H1 (cell line): Measurements from ENCODE around the gene SOX8. TPM values are rescaled to one million over a fixed set of nuclear protein-coding genes. Genes with fewer than 3 reads are reported as not detected.

ENCODE experiments used
- CTCF ChIA-PET: fragments of 300-600 bp; sonication (Branson Sonifier 250); formaldehyde crosslinking; loops from one replicate; lab custom pipeline; 2021; ENCODE audit not compliant: partially characterized antibody; lab: Charles Lee
- POLR2A ChIA-PET: fragments of 300-600 bp; sonication (Branson Sonifier 250); formaldehyde crosslinking; loops from one replicate; lab custom pipeline; 2021; ENCODE audit warnings: inconsistent platforms; ENCODE audit not compliant: partially characterized antibody; lab: Charles Lee
- DNase-seq, 2 experiments: peaks; one replicate each; pipeline versions ENCODE4 v3.0.0 to v3.0.0-alpha.2; 2010 to 2022; ENCODE audit warnings: low spot score in 2 of 2, low read depth in 1 of 2, mixed read lengths in 1 of 2
- FAIRE-seq: peaks from 2 replicates; lab custom pipeline; 2011; peaks lifted over from hg19 to GRCh38; lab: Jason Lieb, UNC
- H2AFZ ChIP-seq: 2 replicates; pipeline ENCODE4 v1.8.1; 2012; ENCODE audit warnings: low read length, inconsistent platforms
- H2AK5ac ChIP-seq: 2 replicates; pipeline ENCODE4 v1.6.1; 2013; ENCODE audit warnings: low read depth, low read length
- H2BK120ac ChIP-seq: replicated peaks from 2 replicates; pipeline ENCODE3; 2013; ENCODE audit warnings: low read depth, low read length, inconsistent platforms
- H2BK12ac ChIP-seq: 2 replicates; pipeline ENCODE4 v1.6.1; 2013; ENCODE audit warnings: low read depth, low read length
- H2BK15ac ChIP-seq: 2 replicates; pipeline ENCODE4 v1.6.1; 2013; ENCODE audit warnings: low read length
- H2BK20ac ChIP-seq: 2 replicates; pipeline ENCODE4 v1.6.1; 2013; ENCODE audit warnings: low read length
- H2BK5ac ChIP-seq: 2 replicates; pipeline ENCODE4 v1.6.1; 2013; ENCODE audit warnings: low read depth, low read length
- H3K14ac ChIP-seq: 2 replicates; pipeline ENCODE4 v1.6.1; 2013; ENCODE audit warnings: inconsistent platforms; ENCODE audit not compliant: insufficient read length
- H3K18ac ChIP-seq: 2 replicates; pipeline ENCODE4 v1.6.1; 2013; ENCODE audit warnings: low read length; ENCODE audit errors: extremely low read depth
- H3K23ac ChIP-seq: 2 replicates; pipeline ENCODE4 v1.6.1; 2013; ENCODE audit warnings: inconsistent platforms; ENCODE audit not compliant: insufficient read length
- H3K23me2 ChIP-seq: 2 replicates; pipeline ENCODE4 v1.6.1; 2013; ENCODE audit warnings: low read depth, low read length
- H3K27ac ChIP-seq: 2 replicates; pipeline ENCODE4 v1.6.1; 2011; ENCODE audit warnings: low read depth, low read length, inconsistent platforms
- H3K27me3 ChIP-seq, 4 experiments: replicated peaks in 1 of 4; 1 replicate in 1 of 4; 2 replicates in 3 of 4; pipeline versions ENCODE4 v1.6.1 to v1.8.1; 2011 to 2013; ENCODE audit warnings: low read length in 3 of 4, mild to moderate bottlenecking in 3 of 4, inconsistent platforms in 2 of 4, mixed read lengths in 2 of 4, moderate library complexity in 1 of 4; ENCODE audit not compliant: control insufficient read depth in 3 of 4, insufficient read depth in 3 of 4; ENCODE audit errors: extremely low read depth in 1 of 4
- H3K36me3 ChIP-seq, 4 experiments: 2 replicates each; pipeline versions ENCODE4 v1.6.1 to v1.8.1; 2011 to 2013; ENCODE audit warnings: mild to moderate bottlenecking in 4 of 4, low read length in 3 of 4, moderate library complexity in 2 of 4, control low read depth in 1 of 4, inconsistent platforms in 1 of 4; ENCODE audit not compliant: insufficient read depth in 4 of 4, control insufficient read depth in 2 of 4
- H3K4ac ChIP-seq: replicated peaks from 2 replicates; pipeline ENCODE3; 2013; ENCODE audit warnings: low read length, low read depth, mixed read lengths, inconsistent platforms; ENCODE audit not compliant: insufficient read length
- H3K4me1 ChIP-seq, 4 experiments: replicated peaks in 1 of 4; 1 replicate in 1 of 4; 2 replicates in 3 of 4; pipeline versions ENCODE4 v1.6.1 to v1.8.1; 2011 to 2013; ENCODE audit warnings: low read length in 3 of 4, inconsistent platforms in 2 of 4, mixed read lengths in 1 of 4; ENCODE audit not compliant: insufficient read depth in 4 of 4, control insufficient read depth in 3 of 4
- H3K4me2 ChIP-seq, 2 experiments: 2 replicates each; pipeline versions ENCODE4 v1.6.1 to v1.8.1; 2011 to 2013; ENCODE audit warnings: low read depth in 2 of 2, low read length in 2 of 2, control low read depth in 1 of 2, inconsistent platforms in 1 of 2, mild to moderate bottlenecking in 1 of 2; ENCODE audit not compliant: insufficient read depth in 1 of 2
- H3K4me3 ChIP-seq, 4 experiments: fragments of 200-600, 300-600 bp in 1 of 4; sonication (generic), shearing (Covaris generic), sonication (Bioruptor Twin) in 1 of 4; 2 replicates each; pipeline versions ENCODE4 v1.5.1 to v1.8.1; 2011 to 2016; ENCODE audit warnings: low read length in 4 of 4, low read depth in 3 of 4, control low read depth in 2 of 4, inconsistent platforms in 2 of 4, mild to moderate bottlenecking in 2 of 4, mixed read lengths in 1 of 4, moderate library complexity in 1 of 4; ENCODE audit not compliant: insufficient read depth in 2 of 4; ENCODE audit errors: extremely low read depth in 1 of 4
- H3K56ac ChIP-seq: replicated peaks from 2 replicates; pipeline ENCODE3; 2013; ENCODE audit warnings: low read depth, mild to moderate bottlenecking, mixed read lengths, low read length, inconsistent platforms; ENCODE audit not compliant: insufficient read length
- H3K79me1 ChIP-seq: 2 replicates; pipeline ENCODE4 v1.6.1; 2013; ENCODE audit warnings: low read depth, low read length, control low read depth
- H3K79me2 ChIP-seq, 2 experiments: 2 replicates each; pipeline versions ENCODE4 v1.6.1 to v1.8.1; 2012 to 2013; ENCODE audit warnings: low read length in 2 of 2, mild to moderate bottlenecking in 2 of 2, inconsistent platforms in 1 of 2; ENCODE audit not compliant: insufficient read depth in 2 of 2, control insufficient read depth in 1 of 2
- H3K9ac ChIP-seq, 4 experiments: replicated peaks in 1 of 4; 1 replicate in 1 of 4; 2 replicates in 3 of 4; pipeline versions ENCODE4 v1.6.1 to v1.8.1; 2011 to 2013; ENCODE audit warnings: low read depth in 3 of 4, low read length in 3 of 4, control low read depth in 2 of 4, mild to moderate bottlenecking in 2 of 4, moderate library complexity in 2 of 4, inconsistent platforms in 1 of 4; ENCODE audit errors: extremely low read depth in 1 of 4
- H3K9me3 ChIP-seq, 2 experiments: 2 replicates each; pipeline versions ENCODE4 v1.6.1 to v1.8.1; 2012 to 2013; ENCODE audit warnings: mild to moderate bottlenecking in 2 of 2, moderate library complexity in 2 of 2, control low read depth in 1 of 2, inconsistent platforms in 1 of 2, low read depth in 1 of 2, low read length in 1 of 2, mixed read lengths in 1 of 2; ENCODE audit not compliant: insufficient read depth in 2 of 2
- H4K20me1 ChIP-seq, 2 experiments: replicated peaks in 1 of 2; 2 replicates each; pipeline versions ENCODE3 to v1.8.1; 2011 to 2013; ENCODE audit warnings: inconsistent platforms in 2 of 2, low read length in 2 of 2, mild to moderate bottlenecking in 1 of 2; ENCODE audit not compliant: insufficient read depth in 2 of 2, control insufficient read depth in 1 of 2
- H4K5ac ChIP-seq: 2 replicates; pipeline ENCODE4 v1.6.1; 2013; ENCODE audit warnings: low read length, low read depth, mixed read lengths, inconsistent platforms; ENCODE audit not compliant: insufficient read length
- H4K8ac ChIP-seq: 2 replicates; pipeline ENCODE4 v1.8.0; 2013; ENCODE audit warnings: mild to moderate bottlenecking, moderate library complexity, low read length, inconsistent platforms; ENCODE audit not compliant: insufficient read depth; ENCODE audit errors: extremely low read depth
- H4K91ac ChIP-seq: replicated peaks from 2 replicates; pipeline ENCODE3; 2013; ENCODE audit warnings: low read length, mixed read lengths, inconsistent platforms; ENCODE audit not compliant: insufficient read length
- BACH1 ChIP-seq: IDR thresholded peaks from 2 replicates; pipeline ENCODE4 v1.6.1; 2012; ENCODE audit warnings: low read length, improper control_type of control experiment
- BRCA1 ChIP-seq: IDR thresholded peaks from 2 replicates; pipeline ENCODE4 v1.6.1; 2012; ENCODE audit warnings: low read depth, low read length, improper control_type of control experiment
- CTBP2 ChIP-seq: IDR thresholded peaks from 2 replicates; pipeline ENCODE4 v1.7.0; 2011; ENCODE audit warnings: borderline replicate concordance, mild to moderate bottlenecking, moderate library complexity, mixed read lengths, low read length; ENCODE audit not compliant: insufficient read depth, insufficient read length
- EZH2 ChIP-seq: fragments of 200-600 bp; sonication (generic); IDR thresholded peaks from 2 replicates; pipeline ENCODE4 v1.7.1; 2012; ENCODE audit warnings: low read depth, mild to moderate bottlenecking, moderate library complexity, low read length, inconsistent platforms; ENCODE audit not compliant: severe bottlenecking
- GABPA ChIP-seq: IDR thresholded peaks from 2 replicates; pipeline ENCODE4 v1.6.1; 2011; ENCODE audit warnings: mild to moderate bottlenecking, low read length, moderate library complexity, borderline replicate concordance; ENCODE audit not compliant: insufficient read depth
- JUND ChIP-seq: IDR thresholded peaks from 2 replicates; pipeline ENCODE4 v1.6.1; 2011; ENCODE audit warnings: mild to moderate bottlenecking, improper control_type of control experiment, low read length
- KDM1A ChIP-seq: fragments of 200-600, 300-600 bp; sonication (generic); IDR thresholded peaks from 2 replicates; pipeline ENCODE4 v1.7.1; 2016; ENCODE audit warnings: mild to moderate bottlenecking, low read length, borderline replicate concordance
- NANOG ChIP-seq: IDR thresholded peaks from 2 replicates; pipeline ENCODE4 v1.6.1; 2011; ENCODE audit warnings: low read length, low read depth, mild to moderate bottlenecking, inconsistent platforms; ENCODE audit not compliant: insufficient read depth, poor library complexity, severe bottlenecking
- POLR2A ChIP-seq, 2 experiments: IDR thresholded peaks; 1 replicate in 1 of 2; 2 replicates in 1 of 2; pipeline ENCODE4 v1.6.1; 2011; ENCODE audit warnings: low read depth in 2 of 2, low read length in 2 of 2, mild to moderate bottlenecking in 2 of 2; ENCODE audit errors: control extremely low read depth in 1 of 2
- RFX5 ChIP-seq: IDR thresholded peaks from 2 replicates; pipeline ENCODE4 v1.6.1; 2011; ENCODE audit warnings: low read depth, low read length, improper control_type of control experiment, borderline replicate concordance
- SAP30 ChIP-seq: fragments of 300-600 bp; sonication (generic); IDR thresholded peaks from 2 replicates; pipeline ENCODE4 v1.7.1; 2012; ENCODE audit warnings: low read length, moderate library complexity, mild to moderate bottlenecking, inconsistent platforms; ENCODE audit not compliant: insufficient read depth, insufficient replicate concordance
- TAF1 ChIP-seq: IDR thresholded peaks from 2 replicates; pipeline ENCODE4 v1.6.1; 2011; ENCODE audit warnings: mild to moderate bottlenecking, low read depth, low read length
- TEAD4 ChIP-seq: IDR thresholded peaks from 2 replicates; pipeline ENCODE4 v1.6.1; 2012; ENCODE audit warnings: low read depth, low read length, inconsistent platforms, mixed read lengths
- WGBS, 2 experiments: shearing (Covaris generic) in 1 of 2; methylation state at CpG; one replicate each; pipeline versions ENCODE4 v1.1.6 to v1.1.7; 2013 to 2015; ENCODE audit warnings: low lambda C conversion rate in 2 of 2, mixed read lengths in 2 of 2, inconsistent platforms in 1 of 2, low coverage in 1 of 2, missing lambda C conversion rate in 1 of 2; ENCODE audit not compliant: insufficient replicate concordance in 2 of 2, insufficient coverage in 1 of 2, insufficient read length in 1 of 2; ENCODE audit errors: extremely low coverage in 1 of 2, missing lambda C conversion rate in 1 of 2; 5-methylcytosine and 5-hydroxymethylcytosine counted together
- polyA plus RNA-seq, 7 experiments: library from polyadenylated mRNA; depleted of rRNA in 3 of 7; stranded (reverse) in 5 of 7; unstranded in 2 of 7; fragments of >200 nt in 5 of 7; fragments of 200-250 nt in 2 of 7; gene quantifications; 1 replicate in 5 of 7; 2 replicates in 1 of 7; 4 replicates in 1 of 7; pipeline versions ENCODE4 v1.2.1 to v1.2.3, GENCODE V29; 2011 to 2013; ENCODE audit warnings: missing spikeins in 2 of 7, mixed read lengths in 2 of 7
- total RNA-seq: library from RNA; stranded (reverse); fragmentation: NEBNext Ultra II Directional; extraction: Animal tissue kit (Norgen Biotek cat#: 25700); gene quantifications from 2 replicates; pipeline ENCODE4 v1.2.1, GENCODE V29; 2021

SOX8 gene
- total and polyA plus RNA-seq, 2 of the 8 experiments (the other 6 are each of a cell fraction or from before 2014, with no cell fraction given), result 2.2 to 5.7 TPM

DNA sequence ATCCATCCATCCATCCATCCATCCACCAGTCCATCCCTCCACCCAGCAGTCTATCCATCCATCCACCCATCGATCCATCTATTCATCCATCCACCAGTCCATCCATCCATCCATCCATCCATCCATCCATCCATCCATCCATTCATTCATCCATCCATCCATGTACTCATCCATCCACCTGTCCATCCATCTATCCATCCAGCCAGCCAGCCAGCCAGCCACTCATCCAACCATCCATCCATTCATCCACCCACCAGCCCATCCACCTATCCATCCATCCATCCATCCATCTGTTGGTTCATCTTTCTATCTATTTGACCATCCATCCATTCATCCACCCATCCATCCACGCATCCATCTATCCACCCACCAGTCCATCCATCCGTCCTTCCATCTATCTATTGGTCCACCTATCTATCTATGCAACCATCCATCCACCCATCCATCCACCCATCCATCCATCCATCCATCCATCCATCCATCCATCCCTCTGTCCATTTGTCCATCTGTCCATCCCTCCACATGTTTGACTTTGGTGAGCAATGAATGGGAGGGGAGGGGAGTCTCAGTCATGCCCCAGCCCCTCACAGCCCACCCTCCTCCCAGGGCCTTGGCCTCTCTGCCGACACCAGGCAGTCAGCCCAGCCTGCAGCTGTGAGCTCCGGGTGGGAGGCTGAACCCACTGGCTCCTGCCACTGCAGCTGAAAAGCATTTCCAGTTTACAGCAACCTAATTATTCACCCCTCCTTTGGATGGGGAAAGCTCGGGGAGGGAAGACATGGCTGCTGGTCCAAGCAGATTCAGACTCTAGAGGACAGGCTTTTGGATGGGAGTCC, 52.9 kb downstream of the SOX8 start:
- Histone ChIP-seq H3K9me3 (peaks cover 4 to 15% of the 10 kb centered on the region in 2 experiments; a peak in 3 of 4 replicates), H3K4me2 (no peak overlapping the region), H3K79me1 (no peaks in the 10 kb centered on the region), H3K4ac (no peak overlapping the region), H4K8ac (no peak overlapping the region), H2BK120ac (no peak overlapping the region), H4K5ac (no peak overlapping the region), H3K4me3 (no peak overlapping the region), H3K9ac (no peak overlapping the region), H3K23ac (no peak overlapping the region), H2BK20ac (no peak overlapping the region), H4K20me1 (peaks cover 0 to 13% of the 10 kb centered on the region in 2 experiments), H2BK12ac (no peak overlapping the region), H2BK15ac (no peak overlapping the region), H3K27ac (no peak overlapping the region), H2AFZ (no peak overlapping the region), H3K18ac (no peak overlapping the region), H4K91ac (no peak overlapping the region), H3K14ac (no peak overlapping the region), H3K4me1 (peaks cover 0 to 11% (median 2%) of the 10 kb centered on the region in 4 experiments; a peak in 4 of 7 replicates), H2BK5ac (no peak overlapping the region), H2AK5ac (no peak overlapping the region), H3K27me3 (no peaks in the 10 kb centered on the region), H3K36me3 (no peaks in the 10 kb centered on the region), H3K56ac (no peak overlapping the region), H3K79me2 (no peaks in the 10 kb centered on the region), H3K23me2 (peaks cover 23% of the 10 kb centered on the region; the same call in 1 of the 2 replicates)
- 83% methylated on average over 6 of the region's 6 CpGs; no CpG with 5 or more reads in 1 of the 2 experiments for WGBS, 2 experiments
- ChIA-PET POLR2A (no interaction called here), CTCF (no interaction called here)
- DNase-seq (no peak), FAIRE-seq (no peak)
- no peak for TF ChIP-seq CTBP2
- TF ChIP-seq RFX5, result no peak
- TF ChIP-seq SAP30, result no peak
- no peak for TF ChIP-seq POLR2A (IDR thresholded peaks at IDR 0.05; ENCODE audit: control extremely low read depth in 1 of 2, low read depth in 2 of 2, low read length in 2 of 2)
- no peak for TF ChIP-seq EZH2
- TF ChIP-seq BACH1, result no peak
- no peak for TF ChIP-seq TEAD4
- TF ChIP-seq GABPA, result no peak
- no peak for TF ChIP-seq TAF1
- TF ChIP-seq NANOG, result no peak
- TF ChIP-seq KDM1A, result no peak
- TF ChIP-seq JUND, result no peak
- TF ChIP-seq BRCA1, result no peak
